HG03342 (cell line): ENCODE data around the gene C10orf67.
"Not testable (repeated sequence)": the region's sequence is repeated elsewhere in the genome, so short reads cannot be mapped to it uniquely, and the experiment has no call there.

Source experiments
- ATAC-seq: cut with Tn5 transposase; IDR thresholded peaks from one replicate; pipeline ENCODE4 v1.9.1; 2021; ENCODE audit warnings: mild to moderate bottlenecking, moderate library complexity; ENCODE audit not compliant: unreplicated experiment

The C10orf67 gene

DNA sequence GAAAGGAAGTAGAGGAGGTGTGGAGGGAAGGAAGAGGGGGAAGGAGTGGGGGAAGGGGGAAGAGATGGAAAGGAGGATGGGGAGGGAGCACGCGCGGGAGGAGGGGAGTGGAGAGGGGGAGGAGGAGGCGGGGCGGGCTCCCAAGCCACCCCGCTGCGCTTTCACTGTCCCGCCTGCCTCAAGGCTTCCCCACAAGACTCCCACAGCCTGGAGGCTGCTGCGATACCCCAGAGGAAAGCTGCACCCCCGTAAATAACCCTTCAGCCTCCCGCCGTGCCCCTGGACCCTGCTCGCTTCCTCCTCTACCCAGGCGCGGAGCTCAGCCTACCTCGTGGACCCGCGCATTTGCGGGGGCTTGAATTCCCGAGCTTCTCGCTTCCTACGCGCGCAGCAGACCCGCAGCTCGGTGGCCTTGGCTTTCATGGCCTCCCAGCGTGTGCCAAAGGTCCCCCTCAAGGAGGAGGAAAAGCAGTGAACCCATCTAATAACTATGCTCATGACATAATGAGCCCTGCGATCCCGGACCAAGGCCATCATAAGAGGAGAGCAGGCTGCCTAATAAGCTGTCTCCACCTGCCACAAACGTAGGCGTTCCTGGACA is at the start of gene C10orf67:
Gene C10orf67 (minus strand): TSS at position 557 of the 601 bp plus-strand sequence. CDS start 23 bp downstream, at position 534.
- no peak for ATAC-seq

DNA sequence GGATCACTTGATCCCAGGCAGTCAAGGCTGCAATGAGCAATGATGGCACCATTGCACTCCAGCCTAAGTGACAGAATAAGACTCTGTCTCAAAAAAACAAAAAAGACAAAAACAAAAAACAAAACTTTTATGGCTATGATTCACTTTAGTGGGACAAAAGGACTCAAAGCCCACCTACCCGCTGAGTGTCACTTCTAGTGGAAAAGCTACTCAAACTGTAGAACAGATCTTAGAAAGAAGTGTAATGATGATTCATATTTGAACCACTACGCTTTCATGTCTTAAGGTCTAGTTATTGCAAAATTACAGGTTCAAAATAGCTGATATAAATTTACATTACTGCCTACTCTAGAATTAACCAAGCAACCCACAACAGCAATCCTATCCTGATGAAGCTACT is 47.2 kb upstream of the C10orf67 start:
- no peak for ATAC-seq

DNA sequence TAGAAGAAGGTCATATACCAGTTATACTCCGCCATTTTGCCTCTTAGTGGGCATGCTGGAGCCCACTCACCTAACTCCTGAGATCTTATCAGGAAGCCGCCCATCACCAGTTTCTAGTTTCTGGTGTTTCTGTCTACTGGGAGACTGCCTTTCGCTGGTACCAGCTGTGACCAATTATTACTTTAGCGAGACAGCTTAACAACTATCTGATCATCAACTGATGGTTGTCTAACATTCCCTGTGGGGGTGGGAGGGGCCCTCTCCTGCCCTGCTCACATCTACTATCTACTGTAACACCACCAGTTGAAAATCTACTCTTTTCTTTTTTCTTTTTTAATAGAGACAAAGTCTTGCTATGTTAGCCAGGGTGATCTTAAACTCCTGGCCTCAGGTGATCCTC is 46.2 kb upstream of the C10orf67 start:
- ATAC-seq = no peak

DNA sequence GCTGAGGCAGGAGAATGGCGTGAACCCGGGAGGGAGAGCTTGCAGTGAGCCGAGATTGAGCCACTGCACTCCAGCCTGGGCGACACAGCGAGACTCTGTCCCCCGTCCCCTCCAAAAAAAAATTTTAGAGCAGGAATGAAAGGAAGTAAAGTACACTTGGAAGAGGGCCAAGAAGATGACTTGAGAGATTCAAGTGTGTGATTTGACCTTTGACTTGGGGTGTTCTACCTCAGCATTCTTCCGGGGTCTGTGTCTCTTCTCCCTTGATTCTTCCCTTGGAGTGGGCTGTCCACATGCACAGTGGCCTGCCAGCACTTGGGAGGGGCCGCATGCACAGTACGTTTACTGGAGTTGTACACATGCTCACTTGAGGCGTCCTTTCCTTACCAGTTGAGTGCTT is 45.8 kb upstream of the C10orf67 start:
- ATAC-seq = not testable (repeated sequence)

DNA sequence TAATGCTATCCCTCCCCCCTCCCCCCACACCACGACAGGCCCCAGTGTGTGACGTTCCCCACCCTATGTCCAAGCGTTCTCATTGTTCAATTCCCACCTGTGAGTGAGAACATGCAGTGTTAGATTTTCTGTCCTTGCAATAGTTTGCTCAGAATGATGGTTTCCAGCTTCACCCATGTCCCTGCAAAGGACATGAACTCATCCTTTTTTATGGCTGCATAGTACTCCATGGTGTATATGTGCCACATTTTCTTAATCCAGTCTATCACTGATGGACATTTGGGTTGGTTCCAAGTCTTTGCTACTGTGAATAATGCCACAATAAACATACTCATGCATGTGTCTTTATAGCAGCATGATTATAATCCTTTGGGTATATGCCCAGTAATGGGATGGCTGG is 42.9 kb upstream of the C10orf67 start:
- ATAC-seq = not testable (repeated sequence)

DNA sequence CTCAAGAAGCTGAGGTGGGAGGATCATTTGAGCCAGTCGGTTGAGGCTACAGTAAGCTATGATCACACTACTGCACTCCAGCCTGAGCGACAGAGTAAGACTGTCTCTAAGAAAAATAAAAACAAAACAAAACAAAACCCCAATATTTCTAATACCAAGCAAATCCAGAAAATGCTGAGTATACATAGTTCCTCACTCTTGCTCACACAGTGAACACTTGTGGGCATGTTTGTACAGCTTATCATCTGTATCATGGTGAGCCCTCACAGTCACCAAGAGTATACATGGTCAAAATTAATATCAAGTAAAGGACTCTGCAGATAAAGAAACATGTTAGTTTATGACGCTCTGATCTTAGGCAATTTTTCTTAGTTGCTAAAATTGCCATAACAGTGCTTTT is 41.5 kb upstream of the C10orf67 start:
- ATAC-seq = no peak

DNA sequence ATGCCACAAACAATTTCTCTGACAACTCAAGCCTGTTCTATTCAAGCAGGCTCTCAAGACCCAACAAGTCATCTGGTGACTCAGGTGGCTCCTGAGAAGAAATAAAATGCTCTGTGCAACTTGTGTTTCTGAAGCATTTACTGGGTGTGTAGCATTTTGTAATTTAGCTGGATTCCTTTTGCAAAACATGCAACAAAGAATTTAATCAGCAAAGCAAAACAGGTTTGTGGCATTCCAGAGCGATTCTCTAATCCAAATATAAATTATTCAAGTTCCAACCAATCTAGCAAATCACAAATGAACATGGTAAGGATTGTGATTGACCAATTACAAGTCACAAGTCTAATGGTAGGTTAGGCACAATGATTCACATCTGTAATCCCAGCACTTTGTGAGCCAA is 39.8 kb upstream of the C10orf67 start:
- ATAC-seq = no peak

DNA sequence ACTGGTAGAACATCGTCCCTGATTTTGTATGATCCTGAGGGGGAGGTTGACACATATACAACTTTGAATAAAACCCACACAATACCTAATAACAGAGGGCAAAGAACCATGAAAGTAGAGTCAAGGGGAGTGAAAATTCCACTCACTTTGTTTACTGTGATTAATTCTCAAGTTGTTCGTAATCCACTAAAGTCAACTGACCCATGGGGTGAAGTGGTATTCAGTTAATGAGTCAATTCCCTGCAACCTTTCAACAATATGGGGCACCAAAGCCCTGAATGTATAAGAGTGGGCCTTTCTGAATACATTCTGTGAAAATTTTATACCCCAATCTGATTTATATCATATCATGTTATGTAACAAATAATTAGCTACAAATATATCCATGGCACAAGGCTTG is 39.0 kb upstream of the C10orf67 start:
- ATAC-seq = no peak

DNA sequence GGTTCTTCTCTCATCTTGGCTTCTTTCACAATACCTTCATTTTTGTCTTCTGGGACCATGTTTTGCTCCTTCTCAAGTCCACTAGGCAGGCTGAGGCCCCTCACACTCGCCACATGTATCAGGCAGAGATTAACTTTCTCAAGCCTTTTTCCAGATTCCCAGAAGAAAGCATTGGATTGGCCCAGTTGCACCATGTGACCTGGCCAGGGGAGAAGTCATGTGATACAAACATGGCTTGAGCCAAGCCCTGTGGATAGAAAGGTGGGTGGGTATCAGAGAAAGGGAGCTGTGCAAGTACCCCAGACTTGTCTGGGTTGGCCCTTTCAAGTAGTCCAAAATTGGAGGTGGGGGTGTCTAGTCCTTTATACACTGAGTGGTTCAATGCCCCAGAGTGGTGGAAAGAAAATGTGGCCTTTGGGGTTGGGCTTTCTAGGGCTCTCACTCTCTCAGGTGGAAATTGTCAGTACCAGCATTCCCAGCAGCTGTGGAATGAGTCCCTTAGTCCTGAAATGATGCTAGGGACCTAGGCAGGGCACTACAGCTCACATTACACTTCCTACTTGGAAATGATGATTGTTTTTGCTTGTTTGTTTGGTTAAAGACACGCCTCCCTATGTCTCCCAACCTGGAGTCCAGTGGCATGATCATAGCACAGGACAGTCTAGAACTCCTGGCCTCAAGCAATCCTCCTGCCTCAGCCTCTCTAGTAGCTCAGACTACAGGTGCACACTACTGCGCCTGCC is 36.9 kb upstream of the C10orf67 start:
- no peak for ATAC-seq

DNA sequence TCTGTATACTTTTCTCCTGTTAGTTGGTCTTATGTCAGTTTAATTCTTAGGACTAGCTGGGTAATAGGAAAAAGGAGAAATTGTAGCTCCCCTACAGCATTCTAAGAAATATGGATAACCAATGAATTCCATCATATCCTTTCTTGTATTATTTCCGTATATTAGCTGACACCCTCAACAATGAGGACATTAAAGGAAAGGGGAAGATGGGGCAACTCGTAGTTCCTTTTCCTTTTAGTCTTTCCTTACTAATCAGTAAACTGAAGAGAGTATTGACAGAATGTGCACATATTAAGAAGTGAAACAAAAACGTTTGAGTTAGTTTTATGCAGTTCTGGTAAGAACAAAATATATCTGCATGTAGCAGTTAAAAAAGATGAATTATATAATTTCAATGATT is 35.1 kb upstream of the C10orf67 start:
- ATAC-seq = no peak

DNA sequence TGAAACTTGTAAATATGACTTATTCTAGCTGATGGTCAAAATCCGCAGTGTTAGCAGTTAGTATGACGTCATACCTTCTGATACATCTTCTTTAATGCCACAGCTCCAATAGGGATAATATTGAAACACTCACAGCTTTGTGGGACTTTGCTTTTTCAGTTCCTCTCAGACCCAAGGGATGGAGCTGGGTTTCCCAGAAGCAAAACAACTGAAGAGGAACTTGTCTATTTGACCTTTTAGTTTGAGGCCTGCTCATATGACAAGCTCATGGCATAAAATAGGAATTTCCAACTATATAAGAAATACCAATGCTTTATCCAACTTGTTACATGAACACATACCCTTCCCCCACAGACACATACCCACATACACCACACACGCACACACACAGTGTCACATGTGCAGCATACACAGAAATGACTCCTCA is 31.6 kb upstream of the C10orf67 start:
- no peak for ATAC-seq

DNA sequence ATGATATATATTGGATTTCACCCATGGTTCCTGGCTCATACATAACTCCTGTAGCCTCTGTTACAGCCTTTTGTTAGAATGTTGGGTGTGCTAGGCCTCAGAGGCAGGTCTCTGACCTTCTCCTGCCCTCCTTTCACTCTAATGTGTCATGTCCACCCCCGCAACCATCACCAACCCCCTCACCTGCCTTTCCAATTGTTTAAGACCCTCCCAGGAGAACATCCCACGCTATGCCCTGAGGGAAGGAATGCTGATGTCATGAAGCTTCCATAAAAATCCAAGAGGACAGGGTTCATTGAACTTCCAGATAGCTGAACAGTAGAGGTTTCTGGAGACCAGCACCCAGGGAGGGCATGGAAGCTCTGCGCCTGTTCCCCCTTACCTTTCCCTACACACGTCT is 30.8 kb upstream of the C10orf67 start:
- no peak for ATAC-seq

DNA sequence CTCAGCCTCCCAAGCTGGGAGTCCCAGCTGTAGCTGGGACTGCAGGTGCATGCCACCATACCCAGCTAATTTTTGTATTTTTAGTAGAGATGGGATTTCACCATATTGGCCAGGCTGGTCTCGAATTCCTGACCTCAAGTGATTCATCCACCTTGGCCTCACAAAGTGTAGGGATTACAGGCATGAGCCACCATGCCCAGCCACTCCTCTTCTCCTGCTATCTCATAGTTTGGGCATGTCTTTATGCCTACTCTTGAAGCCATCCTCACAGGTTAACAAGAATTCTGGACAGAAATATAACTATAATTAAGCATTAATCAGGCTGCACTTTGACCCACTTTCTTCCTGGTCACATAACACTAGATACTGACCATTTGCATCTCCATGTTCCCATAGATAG is 28.6 kb upstream of the C10orf67 start:
- ATAC-seq = no peak

DNA sequence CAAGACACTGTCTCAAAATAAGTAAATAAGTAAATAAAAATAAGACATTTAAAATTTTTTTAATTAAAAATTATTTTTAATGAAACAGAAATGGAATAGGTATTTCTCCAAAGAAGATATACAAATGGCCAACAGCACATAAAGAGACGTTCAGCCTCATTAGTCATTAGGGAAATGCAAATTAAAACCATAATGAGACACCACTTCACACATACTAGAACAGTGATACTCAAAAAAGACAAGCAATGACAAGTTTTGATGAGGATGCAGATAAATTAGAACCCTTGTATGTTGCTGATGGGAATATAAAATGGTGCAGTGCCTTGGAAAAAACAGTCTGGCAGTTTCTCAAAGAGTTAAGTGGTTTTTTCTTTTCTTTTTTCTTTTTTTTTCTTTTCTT is 26.5 kb upstream of the C10orf67 start:
- no peak for ATAC-seq

DNA sequence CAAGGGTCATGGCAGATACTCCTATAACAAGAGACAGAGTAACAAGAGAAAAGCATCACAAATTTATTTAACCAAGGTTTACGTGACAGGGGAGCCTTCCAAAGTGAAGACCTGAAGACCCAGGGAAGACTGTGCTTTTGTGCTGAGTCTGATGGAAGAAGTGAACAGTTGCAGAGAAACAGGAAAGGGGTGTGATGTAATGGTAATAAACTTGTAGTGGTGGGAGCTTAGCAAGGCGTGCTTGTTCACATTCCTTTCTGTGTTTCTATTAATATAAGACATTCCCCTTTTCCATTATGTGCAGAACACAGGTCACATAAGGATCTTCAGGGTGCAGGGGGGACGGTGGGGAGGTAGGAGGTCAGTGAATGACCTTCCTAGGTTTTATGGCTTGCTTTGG is 25.5 kb upstream of the C10orf67 start:
- ATAC-seq = no peak

DNA sequence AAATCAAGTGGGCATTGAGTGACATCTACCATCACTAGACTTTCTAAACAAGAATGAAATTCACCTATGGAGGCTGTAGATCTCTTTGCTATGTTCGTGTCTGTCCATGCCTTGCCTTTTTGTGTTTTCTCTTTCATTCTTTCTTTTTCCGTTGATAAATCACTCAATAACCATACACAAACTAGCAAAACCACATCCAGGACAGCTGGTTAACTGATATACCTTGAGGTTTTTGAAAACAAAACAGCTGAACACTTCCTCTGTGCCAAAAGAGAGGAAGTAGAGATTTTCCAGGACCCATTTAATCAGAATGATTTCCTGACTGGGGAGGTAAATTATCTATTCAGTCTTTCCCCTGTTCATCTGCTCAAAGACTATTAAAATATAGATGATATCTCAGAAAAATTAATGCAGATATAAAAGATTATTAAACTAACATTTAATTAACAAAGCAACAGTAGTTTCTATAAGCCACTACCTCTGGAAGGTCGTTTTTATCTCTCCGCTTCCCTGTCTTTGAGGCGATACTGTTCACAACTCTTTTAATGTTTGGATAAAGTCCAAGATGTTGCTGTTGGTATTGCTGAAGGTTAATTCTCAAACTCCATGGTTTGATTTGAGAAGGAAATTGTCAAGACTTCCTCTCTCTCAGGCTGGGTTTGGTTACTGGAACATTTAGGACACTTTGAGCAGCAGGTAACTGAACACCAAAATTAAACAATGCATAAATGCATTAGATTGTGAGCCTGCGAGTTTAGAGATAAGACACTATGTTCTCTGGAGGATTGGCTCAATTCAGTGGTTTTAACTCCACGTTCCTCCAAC is 24.4 kb upstream of the C10orf67 start:
- peak; percentile 77 for ATAC-seq

DNA sequence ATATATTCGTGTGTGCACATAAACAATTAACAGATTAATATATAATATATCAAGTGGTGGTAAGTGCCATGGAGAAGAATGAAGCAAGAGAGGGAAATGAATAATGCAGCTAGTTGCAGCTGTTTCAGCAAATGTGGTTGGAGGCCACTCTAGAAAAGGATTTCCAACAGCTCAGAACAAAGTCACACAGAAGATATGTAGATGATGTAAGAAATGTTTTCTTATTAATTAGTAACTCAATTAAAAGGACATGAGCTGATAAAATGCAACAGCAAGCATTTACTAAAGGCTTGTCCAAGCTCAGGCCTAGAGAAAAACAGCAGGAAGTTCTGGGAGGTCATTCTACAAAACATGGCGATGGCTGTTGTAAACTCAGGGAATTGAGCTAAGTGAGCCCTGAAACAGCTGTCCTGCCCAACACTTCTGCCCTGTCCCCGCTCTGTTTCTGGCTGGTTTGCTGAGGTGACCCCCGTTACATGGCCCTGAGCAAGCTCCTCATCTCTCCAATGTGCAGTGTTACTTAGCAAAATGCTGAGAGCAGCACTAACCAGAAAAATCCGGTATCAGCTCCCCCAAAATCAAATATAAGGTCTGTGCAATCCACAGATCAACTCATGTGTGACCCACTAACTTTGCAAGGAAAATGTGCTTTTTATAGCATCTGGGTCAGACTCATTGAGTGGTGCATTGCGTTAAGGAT is 23.4 kb upstream of the C10orf67 start:
- ATAC-seq = no peak

DNA sequence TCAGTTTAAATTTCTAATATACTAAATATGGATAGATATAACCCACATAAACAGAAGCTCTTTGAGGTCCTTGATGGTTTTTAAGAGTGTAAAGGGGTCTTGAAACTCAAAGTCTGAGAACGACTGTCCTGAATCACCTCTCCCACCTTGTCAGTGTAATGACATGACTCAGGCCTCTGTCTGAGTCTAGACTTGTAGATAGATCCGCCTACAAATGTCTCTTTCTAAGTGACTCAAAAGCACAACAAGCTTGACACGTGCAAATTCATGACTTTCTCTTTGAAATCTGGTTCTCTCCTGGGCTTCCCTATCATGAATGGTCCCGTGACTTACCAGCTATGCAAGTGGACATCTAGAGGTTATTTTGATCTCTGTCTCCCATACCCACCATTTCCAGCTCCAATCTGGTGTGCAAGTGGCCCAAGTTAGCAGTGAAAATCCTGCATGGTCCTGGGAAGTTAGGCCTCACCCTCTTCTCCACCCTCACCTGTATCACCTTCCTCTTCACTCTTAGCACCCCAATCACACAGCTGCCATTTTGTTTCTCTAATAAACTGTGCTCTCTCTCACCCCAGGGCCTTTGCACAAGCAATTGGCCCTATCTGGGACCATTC is 20.9 kb upstream of the C10orf67 start:
- peak; percentile 38 for ATAC-seq

DNA sequence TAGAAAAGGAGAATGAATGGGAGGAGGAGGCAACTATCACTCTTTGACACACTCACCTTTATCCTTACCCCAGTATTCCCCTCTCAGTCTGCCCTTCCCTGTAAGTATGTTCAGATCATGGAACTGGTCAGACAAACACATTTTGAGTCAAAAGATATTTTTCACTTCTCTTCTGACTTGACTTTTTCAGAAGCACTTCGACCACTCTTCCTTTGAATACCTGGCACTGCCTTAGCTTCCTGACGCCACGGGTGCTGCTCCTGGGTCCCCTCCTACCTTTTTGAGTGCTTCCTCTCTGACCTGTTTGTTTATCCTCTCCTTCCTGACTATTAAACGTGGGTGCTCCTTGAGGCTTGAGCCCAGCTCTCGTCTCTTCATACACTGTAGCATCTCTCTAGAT is 19.8 kb upstream of the C10orf67 start:
- no peak for ATAC-seq

DNA sequence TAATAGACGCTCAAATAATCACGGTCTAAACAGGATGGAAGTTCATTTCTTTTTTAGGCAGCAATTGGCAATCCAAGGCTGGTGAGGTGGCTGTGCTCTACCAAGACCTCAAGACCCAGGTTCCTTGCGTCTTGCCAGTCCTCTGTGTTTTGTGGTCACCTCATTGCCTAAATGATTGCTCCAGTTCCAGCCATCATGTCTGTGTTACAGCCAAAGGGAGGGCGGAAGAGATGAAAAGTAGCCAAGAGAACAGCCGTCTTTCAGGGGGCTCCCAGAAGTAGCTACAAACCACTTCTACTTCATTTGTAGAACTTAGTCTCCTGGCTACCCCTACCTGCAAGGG is 19.2 kb upstream of the C10orf67 start:
- ATAC-seq = no peak
